ENCODE measurements around the gene ST8SIA1. TPM values are rescaled to one million over a fixed set of nuclear protein-coding genes. Genes with fewer than 3 reads are reported as not detected.

The ST8SIA1 gene
- total and polyA plus RNA-seq, 2 of the 4 experiments (the other 2 are of a cell fraction) = not detected

- no peak for TF ChIP-seq CHD1 (IDR thresholded peaks at IDR 0.05; ENCODE audit: low read depth, low read length)
- no peak for TF ChIP-seq MXI1 (IDR thresholded peaks at IDR 0.05; ENCODE audit: borderline replicate concordance, low read depth, low read length)
Measured at GRCh38 chr12:22334410-22335100, at the start of gene ST8SIA1 (continued).

DNA sequence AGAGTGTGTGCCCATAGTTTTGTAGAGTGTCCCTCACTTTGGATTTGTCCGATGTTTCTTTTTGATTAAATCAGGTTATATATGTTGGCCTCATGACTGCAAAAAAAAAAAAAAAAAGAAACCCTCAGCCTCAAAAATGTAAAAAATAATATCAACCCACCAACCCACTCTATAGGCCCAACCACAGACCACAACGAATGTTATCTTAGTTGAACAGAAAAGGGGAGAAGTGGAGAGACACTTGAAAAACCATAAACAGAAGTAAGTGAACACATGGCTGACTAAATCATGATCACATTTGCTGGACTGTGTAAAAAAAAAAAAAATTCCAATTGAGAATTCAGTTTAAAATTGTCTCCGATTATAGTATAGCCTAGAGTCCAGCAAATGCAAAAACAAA, 45.5 kb upstream of the ST8SIA1 start:
- H2AFZ ChIP-seq (replicated peaks; ENCODE audit: low read length, poor library complexity) = no peak overlapping the region
- H3K14ac ChIP-seq (replicated peaks; ENCODE audit: low read depth, low read length) = no peak overlapping the region
- ATAC-seq (ENCODE audit: low read depth) = no peak
- no peak overlapping the region for H3K27ac ChIP-seq (ENCODE audit: insufficient read depth, low read length)
- H3K9ac ChIP-seq (ENCODE audit: low read depth, low read length) = no peak overlapping the region
- no peaks in the 10 kb centered on the region for H3K27me3 ChIP-seq (ENCODE audit: control insufficient read depth, insufficient read depth, low read length)
- dilution Hi-C loops (cut with HindIII; ENCODE audit: low sequenced_read_pairs, unreplicated experiment) (no loop called here), in situ Hi-C loops (cut with MboI; ENCODE audit: low sequenced_read_pairs) (no loop called here), intact Hi-C loops (cut with micrococcal nuclease) (no loop called here)
- H2BK5ac ChIP-seq (ENCODE audit: low read depth, low read length, poor library complexity, severe bottlenecking) = no peak overlapping the region
- H4K91ac ChIP-seq (ENCODE audit: insufficient read depth, low read depth, low read length) = no peak overlapping the region
- no peaks in the 10 kb centered on the region for H3K4me1 ChIP-seq (ENCODE audit: control insufficient read depth, insufficient read depth, low read length)
- no peak overlapping the region for H4K5ac ChIP-seq (ENCODE audit: low read depth, low read length)
- no peak for DNase-seq
- ChIA-PET POLR2A (ENCODE audit: unreplicated experiment) (no interaction called here), CTCF (no interaction called here)
- no peak overlapping the region for H3K56ac ChIP-seq (ENCODE audit: extremely low read depth, insufficient read depth, low read length)
- WGBS, 2 experiments (ENCODE audit: extremely low coverage in 2 of 2, insufficient read length in 1 of 2) = no CpG with 5 or more reads among the region's 3 CpGs
- no peak overlapping the region for H2BK15ac ChIP-seq (ENCODE audit: low read depth, low read length)
- H3K79me1 ChIP-seq (ENCODE audit: low read depth in 1 of 2, low read length in 2 of 2) = no peaks in the 10 kb centered on the region
- no peak overlapping the region for H2AK5ac ChIP-seq (ENCODE audit: low read depth, low read length)
- H3K36me3 ChIP-seq (ENCODE audit: control insufficient read depth, insufficient read depth, low read length) = no peaks in the 10 kb centered on the region
- no peak overlapping the region for H3K4me3 ChIP-seq (ENCODE audit: insufficient read depth, low read depth, low read length)
- no peak overlapping the region for H2BK20ac ChIP-seq (ENCODE audit: low read depth, low read length)
- no peak overlapping the region for H3K18ac ChIP-seq (ENCODE audit: low read depth, low read length)
- H2AK9ac ChIP-seq (replicated peaks; ENCODE audit: low read depth, low read length, poor library complexity) = no peak overlapping the region
- H3K4me2 ChIP-seq (ENCODE audit: low read depth, low read length) = no peak overlapping the region
- H3K23ac ChIP-seq (ENCODE audit: low read depth, low read length) = no peak overlapping the region
- no peak overlapping the region for H3K4ac ChIP-seq (ENCODE audit: low read depth, low read length)
- no peak overlapping the region for H4K8ac ChIP-seq (ENCODE audit: low read depth in 2 of 2, low read length in 2 of 2)
- BruUV-seq (replicated peaks) = no TSS peak
- H4K20me1 ChIP-seq (ENCODE audit: insufficient read depth, low read length) = no peaks in the 10 kb centered on the region
- no peaks in the 10 kb centered on the region for H3K9me1 ChIP-seq (ENCODE audit: insufficient read depth, low read length)
- no peaks in the 10 kb centered on the region for H3K9me3 ChIP-seq (ENCODE audit: control insufficient read depth, insufficient read depth, low read length)
- no peak overlapping the region for H2BK120ac ChIP-seq (ENCODE audit: low read depth, low read length)
- TF ChIP-seq SMC3 (IDR thresholded peaks at IDR 0.05; ENCODE audit: low read depth, low read length) = no peak
- TF ChIP-seq CEBPB (IDR thresholded peaks at IDR 0.05; ENCODE audit: low read depth, low read length) = no peak
- no peak for TF ChIP-seq USF2 (IDR thresholded peaks at IDR 0.05; ENCODE audit: low read depth, low read length)
- no peak for TF ChIP-seq MAZ (IDR thresholded peaks at IDR 0.05; ENCODE audit: borderline replicate concordance, low read depth, low read length)
- TF ChIP-seq FOS (IDR thresholded peaks at IDR 0.05; ENCODE audit: low read depth, low read length) = no peak
- no peak for TF ChIP-seq MXI1 (IDR thresholded peaks at IDR 0.05; ENCODE audit: borderline replicate concordance, low read depth, low read length)
- no peak for TF ChIP-seq RAD21 (IDR thresholded peaks at IDR 0.05; ENCODE audit: low read length)
- TF ChIP-seq NFE2L2 (IDR thresholded peaks at IDR 0.05; ENCODE audit: low read depth, low read length) = no peak
- no peak for TF ChIP-seq CHD1 (IDR thresholded peaks at IDR 0.05; ENCODE audit: low read depth, low read length)
- no peak for TF ChIP-seq BHLHE40 (IDR thresholded peaks at IDR 0.05; ENCODE audit: low read depth, low read length)
- no peak for TF ChIP-seq POLR2A (IDR thresholded peaks at IDR 0.05; ENCODE audit: low read depth, low read length)
- no peak for TF ChIP-seq RCOR1 (IDR thresholded peaks at IDR 0.05; ENCODE audit: insufficient replicate concordance, low read length)
- no peak for TF ChIP-seq RFX5 (IDR thresholded peaks at IDR 0.05; ENCODE audit: low read depth, low read length)
- no peak for TF ChIP-seq MAFK (IDR thresholded peaks at IDR 0.05; ENCODE audit: low read depth, low read length)
- TF ChIP-seq ELK1 (IDR thresholded peaks at IDR 0.05; ENCODE audit: borderline replicate concordance, low read depth, low read length) = no peak
